ENCODE measurements around the gene TBC1D1. TPM values are rescaled to one million over a fixed set of nuclear protein-coding genes. Genes with fewer than 3 reads are reported as not detected.

TBC1D1 gene
- total and polyA plus RNA-seq, 2 donors (not counting 3 experiments of a cell fraction or from before 2014, with no cell fraction given): 63.5 to 116 TPM

- DNase-seq (ENCODE audit: low read depth, low spot score) (no peak), FAIRE-seq (no peak)
- Histone ChIP-seq H3K9me1 (replicated peaks; ENCODE audit: control insufficient read depth, extremely low read depth, insufficient read depth, low read length) (no peaks in the 10 kb centered on the region), H3K36me3 (ENCODE audit: control insufficient read depth in 2 of 2, extremely low read depth in 1 of 2, insufficient read depth in 2 of 2, low read length in 2 of 2) (peaks cover 11 to 21% of the 10 kb centered on the region in 2 experiments), H3K27me3 (ENCODE audit: control insufficient read depth in 2 of 2, insufficient read depth in 2 of 2, low read length in 2 of 2) (no peaks in the 10 kb centered on the region), H3K9ac (replicated peaks; ENCODE audit: extremely low read depth, insufficient read depth, low read length) (no peak overlapping the region), H3K4me3 (replicated peaks in 1 of 3; ENCODE audit: insufficient read depth in 1 of 3, low read depth in 1 of 3, low read length in 3 of 3) (no peak overlapping the region), H3K4me2 (ENCODE audit: insufficient read depth, low read length) (no peak overlapping the region), H3K9me3 (replicated peaks; ENCODE audit: control insufficient read depth, insufficient read depth, low read length) (no peaks in the 10 kb centered on the region), H2AFZ (ENCODE audit: low read depth, low read length) (no peak overlapping the region), H3K27ac (ENCODE audit: insufficient read depth, low read depth, low read length) (no peak overlapping the region), H3K4me1 (ENCODE audit: control insufficient read depth, extremely low read depth, insufficient read depth, low read length) (no peaks in the 10 kb centered on the region), H3K79me2 (ENCODE audit: control insufficient read depth, insufficient read depth, low read length) (peaks cover 4% of the 10 kb centered on the region), H4K20me1 (replicated peaks; ENCODE audit: control insufficient read depth, extremely low read depth, insufficient read depth, low read length) (no peaks in the 10 kb centered on the region)
- dilution Hi-C loops (cut with MboI; ENCODE audit: extremely low pct_ligation_motif_present, low sequenced_read_pairs): no loop called here
- POLR2A ChIA-PET: no interaction called here
- TF ChIP-seq EZH2 (IDR thresholded peaks at IDR 0.05; ENCODE audit: borderline replicate concordance, low read depth, low read length, severe bottlenecking) (no peak), POLR2A (IDR thresholded peaks at IDR 0.05; ENCODE audit: low read depth, low read length) (no peak), POLR2AphosphoS5 (IDR thresholded peaks at IDR 0.05; ENCODE audit: insufficient read depth, low read depth, low read length) (no peak), FOS (IDR thresholded peaks at IDR 0.05; ENCODE audit: borderline replicate concordance, insufficient read depth, low read length) (no peak), GATA2 (IDR thresholded peaks at IDR 0.05; ENCODE audit: insufficient read depth, insufficient read length, low read depth, low read length) (no peak), JUN (IDR thresholded peaks at IDR 0.05; ENCODE audit: borderline replicate concordance, insufficient read depth, insufficient read length, low read depth) (no peak), MAX (IDR thresholded peaks at IDR 0.05; ENCODE audit: insufficient read depth, insufficient read length) (no peak), MYC (IDR thresholded peaks at IDR 0.05; ENCODE audit: low read depth, low read length) (no peak), CTCF (IDR thresholded peaks at IDR 0.05; ENCODE audit: extremely low read depth in 1 of 2, insufficient read depth in 1 of 2, low read depth in 1 of 2, low read length in 2 of 2) (no peak)
- intact Hi-C loops (cut with micrococcal nuclease): no loop called here
- CTCF ChIA-PET: interaction anchor here (0.7 kb wide), 1 partner anchor 246 kb away, joined by 4 read pairs; no protein-coding TSS in a partner anchor
- BruUV-seq (replicated peaks): no TSS peak
These were observed 45.7 kb upstream of the TBC1D1 start for GRCh38 chr4:37845201-37845600.

All from endothelial cell of umbilical vein (primary cell).